Bronchial epithelial cell (primary cell): ENCODE data around the gene C1QTNF3. TPM values are rescaled to one million over a fixed set of nuclear protein-coding genes. Genes with fewer than 3 reads are reported as not detected.
"Not testable (repeated sequence)": the region's sequence is repeated elsewhere in the genome, so short reads cannot be mapped to it uniquely, and the experiment has no call there.

ENCODE experiments used
- DNase-seq: peaks from one replicate; pipeline ENCODE4 v3.0.0-alpha.2; 2010; ENCODE audit warnings: low read depth
- FAIRE-seq: peaks from 2 replicates; lab custom pipeline; 2011; peaks lifted over from hg19 to GRCh38; lab: Jason Lieb, UNC
- H3K27me3 ChIP-seq: 2 replicates; pipeline ENCODE4 v1.5.1; 2011; ENCODE audit warnings: low read length; ENCODE audit not compliant: control insufficient read depth, insufficient read depth
- H3K36me3 ChIP-seq: 2 replicates; pipeline ENCODE4 v1.5.1; 2011; ENCODE audit warnings: low read length; ENCODE audit not compliant: control insufficient read depth, insufficient read depth
- H3K4me3 ChIP-seq: 2 replicates; pipeline ENCODE4 v1.5.1; 2011; ENCODE audit warnings: mild to moderate bottlenecking, low read depth, low read length, control low read depth
- CTCF ChIP-seq: IDR thresholded peaks from 2 replicates; pipeline ENCODE4 v1.5.1; 2011; ENCODE audit warnings: mild to moderate bottlenecking, moderate library complexity, low read length, control low read depth, inconsistent platforms; ENCODE audit not compliant: insufficient read depth, severe bottlenecking
- total RNA-seq: library from RNA; depleted of rRNA; stranded (reverse); fragments of >200 nt; gene quantifications from 2 replicates; pipeline ENCODE4 v1.2.1, GENCODE V29; 2014

C1QTNF3 gene
- total RNA-seq, 1 donor from 2014 or later = 0.26 TPM

DNA sequence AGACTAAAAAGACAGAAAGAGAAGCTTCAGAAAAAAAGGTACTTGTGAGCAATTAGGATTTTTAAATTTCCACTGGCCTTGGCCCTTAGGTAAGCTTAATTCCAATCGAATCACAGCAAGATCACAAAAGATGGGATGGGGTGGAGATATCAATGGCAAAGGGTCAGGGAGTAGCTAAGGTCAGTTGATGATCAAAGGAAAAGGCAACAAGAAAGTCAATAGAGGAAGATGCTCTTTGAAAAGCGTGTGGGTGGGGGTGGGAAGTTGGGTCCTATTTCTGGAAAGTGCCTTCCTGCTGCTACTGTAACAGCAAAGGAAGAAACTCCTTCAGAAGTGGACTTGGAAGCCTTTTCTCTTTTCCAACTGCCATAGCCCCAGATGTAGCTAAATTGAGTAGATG lies 7.3 kb downstream of the C1QTNF3 start:
- FAIRE-seq = no peak

GRCh38 chr5:34034534-34035327 lies 8.3 kb downstream of the C1QTNF3 start:
- no peaks in the 10 kb centered on the region for H3K27me3 ChIP-seq
- no peak for FAIRE-seq

More for the DNA sequence above, 7.3 kb downstream of the C1QTNF3 start:
- H3K4me3 ChIP-seq = no peak overlapping the region
- no peaks in the 10 kb centered on the region for H3K27me3 ChIP-seq
- H3K36me3 ChIP-seq = no peaks in the 10 kb centered on the region
- no peak for TF ChIP-seq CTCF
- DNase-seq = no peak

DNA sequence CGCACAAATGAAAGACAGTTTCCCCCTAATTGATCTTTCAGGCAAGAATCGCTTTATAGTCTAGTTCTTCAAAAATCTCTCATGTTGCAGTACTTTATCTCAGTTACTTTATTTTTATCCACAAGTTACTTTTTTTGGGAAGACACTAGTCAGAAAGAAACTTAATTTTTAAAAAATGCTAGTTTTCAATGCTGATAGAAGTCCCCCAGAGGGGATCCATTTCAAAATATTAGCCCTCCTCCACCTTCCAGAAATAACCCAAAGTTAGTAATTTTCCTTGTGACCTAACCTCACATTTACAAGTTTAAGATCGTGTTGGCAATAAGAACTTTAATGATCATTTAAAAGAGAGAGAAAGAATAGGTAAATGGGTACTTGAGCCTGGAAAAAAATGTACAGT lies 11.0 kb downstream of the C1QTNF3 start:
- H3K27me3 ChIP-seq = no peaks in the 10 kb centered on the region
- H3K36me3 ChIP-seq = no peaks in the 10 kb centered on the region
- no peak for FAIRE-seq

More at GRCh38 chr5:34034534-34035327, 8.3 kb downstream of the C1QTNF3 start:
- Histone ChIP-seq H3K36me3 (no peaks in the 10 kb centered on the region), H3K4me3 (no peak overlapping the region)
- TF ChIP-seq CTCF = no peak
- DNase-seq = no peak

DNA sequence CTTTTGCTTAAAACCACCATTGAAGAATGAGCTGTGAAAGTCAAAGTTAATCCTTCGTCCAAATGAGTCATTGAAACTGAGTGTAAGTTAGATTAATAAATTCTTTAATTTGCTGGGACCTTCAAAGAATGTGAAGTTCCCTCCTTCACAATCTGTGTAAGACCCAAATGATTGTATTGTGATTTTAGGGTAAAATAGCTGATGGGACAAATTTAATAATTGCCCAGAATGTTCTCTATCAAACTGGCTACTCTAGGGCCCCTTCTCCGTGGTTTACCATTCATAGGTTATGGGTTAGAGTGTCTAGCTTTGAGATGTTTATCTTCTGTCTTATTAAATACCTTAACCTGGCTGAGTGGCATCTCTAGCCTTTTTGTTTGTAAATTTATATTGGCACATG lies 11.9 kb downstream of the C1QTNF3 start:
- FAIRE-seq = no peak
- DNase-seq = no peak
- TF ChIP-seq CTCF = no peak
- H3K27me3 ChIP-seq = no peaks in the 10 kb centered on the region
- H3K4me3 ChIP-seq = no peak overlapping the region
- H3K36me3 ChIP-seq = no peaks in the 10 kb centered on the region

More for the DNA sequence above, 11.0 kb downstream of the C1QTNF3 start:
- TF ChIP-seq CTCF = no peak
- no peak for DNase-seq
- H3K4me3 ChIP-seq = no peak overlapping the region

- H3K27me3 ChIP-seq, DNase-seq, H3K36me3 ChIP-seq, H3K4me3 ChIP-seq, FAIRE-seq: not testable (repeated sequence)
These were observed 12.4 kb downstream of the C1QTNF3 start for GRCh38 chr5:34030585-34030984.

DNA sequence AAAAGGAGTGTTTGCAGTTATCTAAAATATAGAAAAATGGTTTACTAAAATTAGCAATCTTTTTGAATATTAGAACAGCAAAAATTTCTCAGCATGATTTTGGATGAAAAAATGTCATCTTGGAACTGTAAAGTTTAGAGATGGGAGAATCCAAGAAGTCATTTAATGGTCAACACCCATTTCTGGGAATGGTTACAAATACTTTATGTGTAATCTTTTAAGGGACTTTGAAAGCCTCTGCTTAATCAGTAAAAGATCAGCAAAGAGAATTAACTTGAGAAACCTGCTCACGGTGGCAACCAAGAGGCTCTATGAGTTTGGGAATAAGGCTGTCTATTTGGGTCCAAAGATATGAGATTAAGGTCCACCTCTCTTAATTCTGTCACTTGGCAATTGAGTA lies 13.0 kb downstream of the C1QTNF3 start:
- no peak for TF ChIP-seq CTCF
- no peaks in the 10 kb centered on the region for H3K36me3 ChIP-seq
- DNase-seq (no peak), FAIRE-seq (no peak)
- no peak overlapping the region for H3K4me3 ChIP-seq
- H3K27me3 ChIP-seq = no peaks in the 10 kb centered on the region
